Vagina (tissue), 2 donors: ENCODE data around the gene CFAP251. TPM values are rescaled to one million over a fixed set of nuclear protein-coding genes. Genes with fewer than 3 reads are reported as not detected.
A peak's percentile ranks its signal among the peaks of the same experiment; 100 is the strongest.

Experiments
- DNase-seq, 2 donors: peaks; one replicate each; pipeline ENCODE4 v3.0.0-alpha.2; 2017; ENCODE audit errors: extremely low spot score in 2 of 2
- H3K27ac ChIP-seq: fragments of 200-600 bp; sonication (generic); one replicate; pipeline ENCODE4 v1.5.1; 2019
- H3K27me3 ChIP-seq: fragments of 200-600 bp; sonication (generic); one replicate; pipeline ENCODE4 v1.5.1; 2019
- H3K36me3 ChIP-seq, 2 donors: fragments of 200-600 bp; sonication (generic); one replicate each; pipeline ENCODE4 v1.5.1; 2017 to 2019
- H3K4me1 ChIP-seq: fragments of 200-600 bp; sonication (generic); one replicate; pipeline ENCODE4 v1.5.1; 2019
- H3K4me3 ChIP-seq, 2 donors: fragments of 200-600 bp; sonication (generic); 1 replicate in 1 of 2; 2 replicates in 1 of 2; pipeline ENCODE4 v1.5.1; 2016 to 2019
- H3K9me3 ChIP-seq: fragments of 200-600 bp; sonication (generic); one replicate; pipeline ENCODE4 v1.5.1; 2019
- POLR2A ChIP-seq, 2 donors: fragments of 450-650 bp; IDR thresholded peaks; one replicate each; pipeline ENCODE4 v1.6.1; 2017; ENCODE audit warnings: antibody characterized with exemption in 2 of 2, mild to moderate bottlenecking in 2 of 2, moderate library complexity in 2 of 2
- POLR2AphosphoS5 ChIP-seq, 2 donors: sonication (generic); formaldehyde crosslinking; IDR thresholded peaks; one replicate each; pipeline ENCODE4 v1.9.0; 2017; ENCODE audit warnings: antibody characterized with exemption in 2 of 2, mild to moderate bottlenecking in 2 of 2, low read depth in 1 of 2; ENCODE audit not compliant: insufficient read depth in 1 of 2
- intact Hi-C: fragments of 100-400 bp; cut with DNase I; formaldehyde crosslinking; loops from one replicate; pipeline ENCODE4 v1.15.1; 2023
- total RNA-seq: library from RNA; depleted of rRNA; stranded (reverse); fragments of >200 nt; gene quantifications from one replicate; pipeline ENCODE4 v1.2.3, GENCODE V29; 2016
- TF ChIP-seq, protein P1 (sequence below), 3 experiments: fragments of 450-650 bp in 2 of 3; fragments of 200-600 bp in 1 of 3; sonication (generic) in 1 of 3; IDR thresholded peaks; one replicate each; pipeline ENCODE4 v1.5.1; 2017 to 2019; ENCODE audit warnings: antibody characterized with exemption in 3 of 3, mild to moderate bottlenecking in 2 of 3, moderate library complexity in 2 of 3

CFAP251 gene
- total RNA-seq, 1 donor from 2014 or later = 8.8 TPM

DNA sequence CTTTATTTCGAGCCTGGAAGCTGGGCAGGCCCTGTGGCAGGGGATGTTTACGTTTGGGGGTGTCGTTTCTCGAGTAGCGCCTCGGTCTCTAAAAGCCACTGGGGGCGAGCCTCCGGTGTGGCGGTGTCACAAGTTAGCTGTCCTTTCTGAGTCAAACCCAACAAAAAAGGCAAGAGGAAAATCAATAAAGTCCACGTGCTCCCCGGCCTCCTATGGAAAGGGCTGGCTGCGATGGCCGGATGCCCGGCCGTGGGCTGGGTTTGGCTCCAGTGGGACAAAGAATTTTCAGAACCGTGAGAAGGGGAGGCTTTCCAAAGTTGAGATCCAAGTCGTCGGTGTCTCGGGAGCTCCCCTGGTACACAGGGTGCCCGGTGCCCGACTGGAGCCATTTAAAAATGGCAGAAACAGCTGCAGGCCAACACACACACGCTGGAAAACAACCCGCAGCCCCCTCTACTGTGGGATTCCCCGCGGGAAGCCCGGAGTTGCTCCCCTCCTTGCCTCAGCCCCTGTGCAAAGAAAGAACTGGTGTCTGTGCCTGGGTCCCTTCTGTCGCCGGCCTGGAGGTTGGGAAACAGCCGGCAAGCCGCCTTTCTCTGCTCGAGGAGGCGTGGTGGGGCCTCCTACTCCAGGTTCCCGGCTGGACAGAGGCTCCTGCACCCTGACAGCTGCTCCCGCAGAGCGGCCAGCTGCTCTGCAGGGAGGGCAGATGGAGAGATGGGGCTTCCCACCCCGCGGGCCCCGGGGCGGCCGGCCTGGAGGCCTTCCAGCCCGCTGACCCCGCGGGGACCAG is 105.1 kb downstream of the CFAP251 start:
- no peaks in the 10 kb centered on the region for H3K27me3 ChIP-seq
- intact Hi-C loops = loop anchor here (5.0 to 10.0 kb wide), 2 partner anchors 109 to 1186 kb away; partner anchors contain the start of gene CFAP251
- DNase-seq = no peak

DNA sequence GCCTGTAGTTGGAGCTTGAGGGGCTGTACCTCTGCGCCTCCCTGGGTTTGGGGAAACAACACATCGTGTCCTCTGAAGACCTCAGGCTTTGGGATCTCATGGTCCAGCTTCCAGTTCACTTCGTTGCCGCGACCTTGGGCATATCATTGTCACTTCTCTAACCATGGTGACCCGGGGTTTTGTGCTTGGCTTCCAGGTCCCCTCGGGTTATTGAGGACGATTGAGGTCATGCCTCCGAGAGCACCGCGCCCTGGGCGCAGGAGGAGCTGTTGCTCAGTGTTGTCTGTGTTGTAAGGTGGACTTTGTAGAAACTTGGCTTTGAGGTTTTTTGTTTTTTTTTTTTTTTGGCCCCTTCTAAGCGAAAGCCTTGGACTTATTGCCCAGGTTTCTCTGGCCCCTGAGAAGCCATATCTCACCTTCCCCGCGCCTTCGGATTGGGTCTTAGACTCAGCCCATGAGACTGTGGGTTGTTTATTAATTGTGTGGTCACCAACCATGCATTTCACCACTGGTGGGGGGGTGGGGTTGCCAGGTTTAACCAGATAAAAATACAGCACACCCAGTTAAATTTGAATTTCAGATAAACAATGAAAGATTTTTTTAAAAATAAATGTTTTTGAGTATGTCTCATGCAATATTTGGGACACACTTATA is 105.9 kb downstream of the CFAP251 start:
- TF ChIP-seq, protein P1, sequence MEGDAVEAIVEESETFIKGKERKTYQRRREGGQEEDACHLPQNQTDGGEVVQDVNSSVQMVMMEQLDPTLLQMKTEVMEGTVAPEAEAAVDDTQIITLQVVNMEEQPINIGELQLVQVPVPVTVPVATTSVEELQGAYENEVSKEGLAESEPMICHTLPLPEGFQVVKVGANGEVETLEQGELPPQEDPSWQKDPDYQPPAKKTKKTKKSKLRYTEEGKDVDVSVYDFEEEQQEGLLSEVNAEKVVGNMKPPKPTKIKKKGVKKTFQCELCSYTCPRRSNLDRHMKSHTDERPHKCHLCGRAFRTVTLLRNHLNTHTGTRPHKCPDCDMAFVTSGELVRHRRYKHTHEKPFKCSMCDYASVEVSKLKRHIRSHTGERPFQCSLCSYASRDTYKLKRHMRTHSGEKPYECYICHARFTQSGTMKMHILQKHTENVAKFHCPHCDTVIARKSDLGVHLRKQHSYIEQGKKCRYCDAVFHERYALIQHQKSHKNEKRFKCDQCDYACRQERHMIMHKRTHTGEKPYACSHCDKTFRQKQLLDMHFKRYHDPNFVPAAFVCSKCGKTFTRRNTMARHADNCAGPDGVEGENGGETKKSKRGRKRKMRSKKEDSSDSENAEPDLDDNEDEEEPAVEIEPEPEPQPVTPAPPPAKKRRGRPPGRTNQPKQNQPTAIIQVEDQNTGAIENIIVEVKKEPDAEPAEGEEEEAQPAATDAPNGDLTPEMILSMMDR (IDR thresholded peaks at IDR 0.05) = no peak
- TF ChIP-seq POLR2AphosphoS5 (IDR thresholded peaks at IDR 0.05; ENCODE audit: insufficient read depth in 1 of 2, low read depth in 1 of 2) (no peak), POLR2A (IDR thresholded peaks at IDR 0.05) (no peak)
- Histone ChIP-seq H3K27ac (peak overlapping the region; percentile 89), H3K27me3 (no peaks in the 10 kb centered on the region), H3K9me3 (no peaks in the 10 kb centered on the region), H3K4me1 (peaks cover 44% of the 10 kb centered on the region), H3K4me3 (peak overlapping the region; percentile 70 to 87), H3K36me3 (no peaks in the 10 kb centered on the region)
- intact Hi-C loops = loop anchor here (5.0 to 10.0 kb wide), 2 partner anchors 109 to 1187 kb away; partner anchors contain the start of gene CFAP251
- DNase-seq = no peak

More for the DNA sequence above, 105.1 kb downstream of the CFAP251 start:
- Histone ChIP-seq H3K9me3 (no peaks in the 10 kb centered on the region), H3K27ac (peak overlapping the region; percentile 89), H3K4me3 (peak overlapping the region; percentile 70 to 87), H3K36me3 (no peaks in the 10 kb centered on the region), H3K4me1 (peaks cover 37% of the 10 kb centered on the region)
- TF ChIP-seq, protein P1 (IDR thresholded peaks at IDR 0.05) = no peak
- TF ChIP-seq POLR2AphosphoS5 (IDR thresholded peaks at IDR 0.05; ENCODE audit: insufficient read depth in 1 of 2, low read depth in 1 of 2) (peak; percentile 81 to 82), POLR2A (IDR thresholded peaks at IDR 0.05) (peak in 1 of 2 donors; percentile 50)

DNA sequence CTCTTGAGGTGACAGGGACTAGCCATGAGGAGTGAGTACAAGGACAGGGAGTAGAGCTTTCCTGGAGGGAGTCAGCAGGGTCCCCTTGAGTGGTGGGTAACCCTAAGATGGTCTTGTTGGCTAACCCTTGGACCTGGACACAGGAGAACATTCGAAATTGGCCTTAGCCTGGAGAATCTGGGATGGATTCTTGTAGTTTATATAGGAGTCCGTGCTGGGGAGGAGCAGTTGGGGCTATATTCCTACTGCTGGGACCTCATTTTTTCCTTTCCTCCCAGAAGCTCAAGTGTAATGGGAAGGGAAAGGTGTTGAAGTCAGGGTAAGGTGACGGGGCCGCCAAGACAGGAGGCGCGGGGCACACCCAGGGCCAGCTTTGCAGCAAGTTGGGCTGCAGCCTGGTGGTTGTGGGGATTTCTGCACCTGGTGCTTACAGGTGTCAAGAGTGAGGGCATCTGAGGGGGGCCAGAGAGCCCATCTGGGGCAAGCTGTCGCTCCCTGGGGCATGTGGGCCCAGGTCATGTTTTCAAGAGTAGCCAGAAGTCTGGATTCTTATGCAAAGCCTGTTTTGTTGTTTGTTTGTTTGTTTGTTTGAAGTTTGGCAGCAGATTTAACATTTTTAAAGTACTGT is 108.4 kb downstream of the CFAP251 start:
- H3K27me3 ChIP-seq = no peaks in the 10 kb centered on the region
- H3K9me3 ChIP-seq = no peaks in the 10 kb centered on the region
- H3K36me3 ChIP-seq = no peaks in the 10 kb centered on the region
- H3K4me3 ChIP-seq = no peak overlapping the region
- TF ChIP-seq POLR2A (IDR thresholded peaks at IDR 0.05) (no peak), POLR2AphosphoS5 (IDR thresholded peaks at IDR 0.05; ENCODE audit: insufficient read depth in 1 of 2, low read depth in 1 of 2) (no peak)
- TF ChIP-seq, protein P1 (IDR thresholded peaks at IDR 0.05) = no peak
- intact Hi-C loops = loop anchor here (10.0 kb wide), 1 partner anchor 112 kb away; the partner anchor contains the start of gene CFAP251
- no peak overlapping the region for H3K27ac ChIP-seq
- peaks cover 54% of the 10 kb centered on the region for H3K4me1 ChIP-seq
- DNase-seq = no peak

DNA sequence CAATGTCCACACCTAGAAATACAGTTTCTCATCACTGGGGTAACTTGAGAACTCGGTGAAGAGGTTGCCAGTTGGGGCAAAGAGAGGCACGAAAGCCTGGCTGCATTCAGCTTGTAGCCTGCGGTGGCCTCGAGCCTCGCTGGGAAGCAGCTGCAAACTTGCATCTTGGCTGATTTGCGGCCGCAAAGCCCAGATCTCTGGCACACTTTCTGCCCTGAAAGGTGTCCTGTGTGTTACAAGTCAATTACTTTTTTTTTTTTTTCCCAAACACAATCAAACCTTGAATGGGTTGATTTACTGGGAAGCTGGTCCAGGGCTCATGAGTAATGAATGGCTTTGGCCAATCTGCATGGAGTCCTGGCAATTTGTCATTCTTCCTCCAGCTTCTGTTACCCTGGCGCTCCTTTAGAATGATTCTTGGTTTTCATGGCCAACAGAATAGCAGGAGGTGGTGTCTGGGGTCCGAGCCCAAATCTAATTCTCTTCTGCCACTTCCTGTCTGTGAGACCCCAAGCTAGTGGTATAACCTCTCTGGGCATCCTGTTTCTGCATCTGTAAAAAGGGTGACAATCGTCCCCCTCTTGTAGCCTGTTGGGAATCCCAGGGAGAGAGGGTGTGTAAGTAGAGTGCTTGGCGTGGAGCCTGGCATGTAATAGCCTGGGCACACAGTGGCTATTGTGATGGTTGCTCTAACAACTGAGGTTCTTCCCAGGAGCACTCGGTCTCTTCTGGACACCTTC is 109.9 kb downstream of the CFAP251 start:
- H3K9me3 ChIP-seq = no peaks in the 10 kb centered on the region
- H3K27me3 ChIP-seq = no peaks in the 10 kb centered on the region
- TF ChIP-seq POLR2A (IDR thresholded peaks at IDR 0.05) = no peak
- TF ChIP-seq POLR2AphosphoS5 (IDR thresholded peaks at IDR 0.05; ENCODE audit: insufficient read depth in 1 of 2, low read depth in 1 of 2) = no peak
- TF ChIP-seq, protein P1 (IDR thresholded peaks at IDR 0.05) = no peak
- H3K27ac ChIP-seq = no peak overlapping the region
- H3K36me3 ChIP-seq = no peaks in the 10 kb centered on the region
- intact Hi-C loops = loop anchor here (10.0 kb wide), 1 partner anchor 114 kb away; the partner anchor contains the start of gene CFAP251
- no peak overlapping the region for H3K4me3 ChIP-seq
- no peak for DNase-seq
- H3K4me1 ChIP-seq = peaks cover 54% of the 10 kb centered on the region
